GM21576 (cell line): ENCODE data around the gene ZNF653.
"Not testable (repeated sequence)": the region's sequence is repeated elsewhere in the genome, so short reads cannot be mapped to it uniquely, and the experiment has no call there.

Experiments
- ATAC-seq: cut with Tn5 transposase; IDR thresholded peaks from one replicate; pipeline ENCODE4 v1.9.1; 2021; ENCODE audit warnings: mild to moderate bottlenecking, moderate library complexity; ENCODE audit not compliant: unreplicated experiment

Gene ZNF653

GRCh38 chr19:11482384-11483050 is 23.1 kb downstream of the ZNF653 start:
- ATAC-seq: peak; percentile 44

- peak; percentile 53 for ATAC-seq
Observed at GRCh38 chr19:11481534-11482383, 23.9 kb downstream of the ZNF653 start.

GRCh38 chr19:11480715-11481533 is 24.7 kb downstream of the ZNF653 start, which contains the start of gene ELAVL3:
TSS of gene ELAVL3 (minus strand) at chr19:11481046. CDS start at chr19:11480608, 438 bp downstream.
- ATAC-seq: no peak

GRCh38 chr19:11479898-11480714 is 25.5 kb downstream of the ZNF653 start:
- ATAC-seq: no peak

GRCh38 chr19:11479090-11479897 is 26.3 kb downstream of the ZNF653 start:
- no peak for ATAC-seq

GRCh38 chr19:11478167-11479089 is 27.2 kb downstream of the ZNF653 start:
- ATAC-seq: no peak

- ATAC-seq: no peak
Observed at GRCh38 chr19:11475861-11476260, 29.8 kb downstream of the ZNF653 start.

- not testable (repeated sequence) for ATAC-seq
Observed at GRCh38 chr19:11475343-11475742, 30.3 kb downstream of the ZNF653 start.

GRCh38 chr19:11473725-11474124 is 31.9 kb downstream of the ZNF653 start:
- ATAC-seq: no peak

- ATAC-seq: not testable (repeated sequence)
Observed at GRCh38 chr19:11468266-11468845, 37.3 kb downstream of the ZNF653 start.

GRCh38 chr19:11465600-11465999 is 40.0 kb downstream of the ZNF653 start:
- ATAC-seq: no peak

GRCh38 chr19:11464333-11465265 is 41.0 kb downstream of the ZNF653 start:
- ATAC-seq: no peak

- no peak for ATAC-seq
Observed at GRCh38 chr19:11463391-11463790, 42.2 kb downstream of the ZNF653 start.

GRCh38 chr19:11461453-11461852 is 44.2 kb downstream of the ZNF653 start:
- ATAC-seq: no peak

- ATAC-seq: no peak
Observed at GRCh38 chr19:11460207-11460606, 45.4 kb downstream of the ZNF653 start.

- not testable (repeated sequence) for ATAC-seq
Observed at GRCh38 chr19:11458912-11459311, 46.7 kb downstream of the ZNF653 start.
